HAP-1 (cell line): ENCODE results near the gene CEMP1.

ENCODE experiments used
- DNase-seq, 2 experiments: peaks; one replicate each; pipeline ENCODE4 v3.0.0-alpha.2; 2016 to 2020; ENCODE audit warnings: low spot score in 2 of 2
- H3K27me3 ChIP-seq: fragments of 250-450 bp; sonication (Bioruptor Pico); 2 replicates; pipeline ENCODE4 v1.5.1; 2020; ENCODE audit warnings: low read depth, mild to moderate bottlenecking, moderate library complexity
- H3K36me3 ChIP-seq: fragments of 250-450 bp; sonication (Bioruptor Pico); replicated peaks from 2 replicates; pipeline ENCODE4 v1.5.1; 2020; ENCODE audit warnings: mild to moderate bottlenecking
- H3K4me1 ChIP-seq: fragments of 250-450 bp; sonication (Bioruptor Pico); 2 replicates; pipeline ENCODE4 v1.5.1; 2020; ENCODE audit warnings: mild to moderate bottlenecking
- H3K4me3 ChIP-seq: fragments of 250-450 bp; sonication (Bioruptor Pico); 2 replicates; pipeline ENCODE4 v1.5.1; 2020; ENCODE audit warnings: mild to moderate bottlenecking, moderate library complexity
- H3K9me3 ChIP-seq: fragments of 250-450 bp; sonication (Bioruptor Pico); 2 replicates; pipeline ENCODE4 v1.5.1; 2020; ENCODE audit warnings: mild to moderate bottlenecking, moderate library complexity
- in situ Hi-C: fragments of 300-500 bp; cut with MboI; formaldehyde crosslinking; loops from 3 replicates; pipeline ENCODE4 v1.14.3; 2020; ENCODE audit warnings: low sequenced_read_pairs, inconsistent platforms, mixed read lengths

CEMP1 gene

DNA sequence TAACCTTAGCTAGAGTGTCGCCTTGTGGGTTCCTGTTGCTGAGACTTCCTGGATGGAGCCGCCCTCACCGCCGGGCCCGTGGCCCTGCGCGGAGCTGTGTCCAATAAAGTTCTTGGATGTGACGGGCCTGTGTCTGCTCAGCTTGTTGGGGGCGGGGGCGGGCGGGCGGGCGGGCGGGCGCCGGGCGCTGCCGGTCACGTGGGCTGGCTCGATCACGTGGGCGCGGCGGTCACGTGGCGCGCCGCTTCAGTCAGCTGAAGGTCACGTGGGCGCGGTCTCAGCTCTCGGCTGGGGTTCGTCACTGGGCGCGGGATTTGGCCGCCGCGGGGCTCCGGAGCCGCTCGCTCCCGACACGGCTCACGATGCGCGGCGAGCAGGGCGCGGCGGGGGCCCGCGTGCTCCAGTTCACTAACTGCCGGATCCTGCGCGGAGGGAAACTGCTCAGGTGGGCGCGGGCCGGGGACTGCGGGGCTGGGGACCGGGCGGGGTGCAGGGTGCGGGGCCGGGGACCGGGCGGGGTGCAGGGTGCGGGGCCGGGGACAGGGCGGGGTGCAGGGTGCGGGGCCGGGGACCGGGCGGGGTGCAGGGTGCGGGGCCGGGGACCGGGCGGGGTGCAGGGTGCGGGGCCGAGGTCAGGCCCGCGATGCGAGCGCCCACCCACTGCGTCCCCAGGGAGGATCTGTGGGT lies 11.0 kb downstream of the CEMP1 start, which contains the start of gene AMDHD2:
AMDHD2 (plus strand) TSS at position 275 of the 687 bp plus-strand sequence; CDS start at position 363, 88 bp downstream.
- in situ Hi-C loops: loop anchor here (25.0 kb wide), 1 partner anchor 533 kb away; the partner anchor contains the start of genes GFER, NOXO1 and SYNGR3
- H3K4me1 ChIP-seq: no peaks in the 10 kb centered on the region; the same call in 1 of the 2 replicates
- peak; percentile 80 to 94 for DNase-seq
- peaks cover 29% of the 10 kb centered on the region for H3K36me3 ChIP-seq
- H3K4me3 ChIP-seq: peak within 1 kb of the TSS; percentile 58
- no peaks in the 10 kb centered on the region for H3K27me3 ChIP-seq
- H3K9me3 ChIP-seq: no peaks in the 10 kb centered on the region

- H3K36me3 ChIP-seq: peaks cover 26% of the 10 kb centered on the region
- DNase-seq: no peak
- H3K27me3 ChIP-seq: no peaks in the 10 kb centered on the region
- in situ Hi-C loops: loop anchor here (25.0 kb wide), 1 partner anchor 532 kb away; the partner anchor contains the start of genes GFER, NOXO1 and SYNGR3
- no peaks in the 10 kb centered on the region for H3K9me3 ChIP-seq
- H3K4me1 ChIP-seq: no peaks in the 10 kb centered on the region; the same call in 1 of the 2 replicates
- H3K4me3 ChIP-seq: peak overlapping the region; percentile 58
These were observed 11.5 kb downstream of the CEMP1 start for GRCh38 chr16:2519711-2520080.

DNA sequence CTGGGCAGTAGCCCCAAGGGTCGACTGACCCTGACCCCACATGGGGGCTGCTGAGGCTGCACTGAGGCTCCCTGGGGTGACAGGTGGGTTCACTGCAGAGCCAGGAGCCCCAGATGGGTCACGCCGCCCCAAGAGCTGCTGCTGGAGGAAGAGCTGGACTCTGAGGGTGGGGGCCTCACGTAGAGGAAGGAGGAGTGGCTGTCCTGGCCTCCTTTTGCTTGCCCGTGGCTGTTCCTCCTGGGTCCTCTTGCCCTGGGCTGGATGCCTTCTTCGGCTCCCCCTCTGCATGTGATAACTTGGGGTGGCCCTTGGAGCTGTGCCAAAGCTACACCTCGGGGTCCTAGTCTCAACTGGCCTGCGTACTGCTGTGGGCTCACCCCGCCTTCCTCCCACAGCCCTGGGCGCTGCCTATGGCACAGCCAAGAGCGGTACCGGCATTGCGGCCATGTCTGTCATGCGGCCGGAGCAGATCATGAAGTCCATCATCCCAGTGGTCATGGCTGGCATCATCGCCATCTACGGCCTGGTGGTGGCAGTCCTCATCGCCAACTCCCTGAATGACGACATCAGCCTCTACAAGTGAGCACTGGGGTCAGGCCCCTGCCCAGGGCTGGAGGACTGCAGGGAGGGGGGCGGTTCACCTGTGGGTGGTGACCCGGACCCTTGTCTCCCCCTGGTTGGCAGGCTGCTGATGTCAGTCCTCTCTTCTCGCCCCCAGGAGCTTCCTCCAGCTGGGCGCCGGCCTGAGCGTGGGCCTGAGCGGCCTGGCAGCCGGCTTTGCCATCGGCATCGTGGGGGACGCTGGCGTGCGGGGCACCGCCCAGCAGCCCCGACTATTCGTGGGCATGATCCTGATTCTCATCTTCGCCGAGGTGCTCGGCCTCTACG lies 12.1 kb downstream of the CEMP1 start:
- in situ Hi-C loops: loop anchor here (25.0 kb wide), 1 partner anchor 532 kb away; the partner anchor contains the start of genes GFER, NOXO1 and SYNGR3
- no peaks in the 10 kb centered on the region for H3K27me3 ChIP-seq
- peaks cover 21% of the 10 kb centered on the region for H3K36me3 ChIP-seq
- H3K4me3 ChIP-seq: no peak overlapping the region
- no peaks in the 10 kb centered on the region for H3K9me3 ChIP-seq
- DNase-seq: no peak
- no peaks in the 10 kb centered on the region; the same call in 1 of the 2 replicates for H3K4me1 ChIP-seq

DNA sequence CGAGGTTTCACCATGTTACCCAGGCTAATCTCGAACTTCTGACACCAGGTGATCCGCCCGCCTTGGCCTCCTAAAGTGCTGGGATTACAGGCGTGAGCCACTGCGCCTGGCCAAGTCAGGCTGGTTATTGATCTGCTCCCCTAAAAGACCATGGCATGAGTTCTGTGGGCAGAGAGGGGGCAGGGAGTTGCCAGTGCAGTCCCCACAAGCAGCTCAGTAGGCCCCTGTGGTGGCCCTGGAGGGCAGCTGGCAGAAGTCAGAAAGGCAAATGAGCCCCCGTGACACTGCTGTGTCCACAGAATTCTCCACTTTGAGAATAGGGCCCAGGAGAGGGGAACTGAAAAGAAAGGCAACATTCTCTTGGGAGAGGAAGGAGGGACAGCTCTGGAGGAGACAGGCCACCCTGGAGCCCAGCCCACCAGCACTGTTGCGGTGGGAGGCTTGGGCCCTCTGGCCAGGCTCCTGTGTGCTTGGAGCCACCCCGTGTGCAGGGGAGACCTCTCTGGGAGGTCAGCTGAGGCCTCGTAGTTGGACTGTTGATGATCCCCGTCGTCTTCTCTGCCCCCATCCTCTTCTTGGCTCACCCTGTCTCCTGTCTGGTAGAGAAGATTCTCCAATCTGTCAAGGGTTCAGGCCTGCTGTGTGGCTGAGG lies 13.1 kb downstream of the CEMP1 start:
- DNase-seq: no peak
- in situ Hi-C loops: loop anchor here (25.0 kb wide), 1 partner anchor 531 kb away; the partner anchor contains the start of genes GFER, NOXO1 and SYNGR3
- Histone ChIP-seq H3K9me3 (no peaks in the 10 kb centered on the region), H3K36me3 (peaks cover 12% of the 10 kb centered on the region), H3K4me1 (peaks cover 2% of the 10 kb centered on the region), H3K27me3 (no peaks in the 10 kb centered on the region), H3K4me3 (no peak overlapping the region)

DNA sequence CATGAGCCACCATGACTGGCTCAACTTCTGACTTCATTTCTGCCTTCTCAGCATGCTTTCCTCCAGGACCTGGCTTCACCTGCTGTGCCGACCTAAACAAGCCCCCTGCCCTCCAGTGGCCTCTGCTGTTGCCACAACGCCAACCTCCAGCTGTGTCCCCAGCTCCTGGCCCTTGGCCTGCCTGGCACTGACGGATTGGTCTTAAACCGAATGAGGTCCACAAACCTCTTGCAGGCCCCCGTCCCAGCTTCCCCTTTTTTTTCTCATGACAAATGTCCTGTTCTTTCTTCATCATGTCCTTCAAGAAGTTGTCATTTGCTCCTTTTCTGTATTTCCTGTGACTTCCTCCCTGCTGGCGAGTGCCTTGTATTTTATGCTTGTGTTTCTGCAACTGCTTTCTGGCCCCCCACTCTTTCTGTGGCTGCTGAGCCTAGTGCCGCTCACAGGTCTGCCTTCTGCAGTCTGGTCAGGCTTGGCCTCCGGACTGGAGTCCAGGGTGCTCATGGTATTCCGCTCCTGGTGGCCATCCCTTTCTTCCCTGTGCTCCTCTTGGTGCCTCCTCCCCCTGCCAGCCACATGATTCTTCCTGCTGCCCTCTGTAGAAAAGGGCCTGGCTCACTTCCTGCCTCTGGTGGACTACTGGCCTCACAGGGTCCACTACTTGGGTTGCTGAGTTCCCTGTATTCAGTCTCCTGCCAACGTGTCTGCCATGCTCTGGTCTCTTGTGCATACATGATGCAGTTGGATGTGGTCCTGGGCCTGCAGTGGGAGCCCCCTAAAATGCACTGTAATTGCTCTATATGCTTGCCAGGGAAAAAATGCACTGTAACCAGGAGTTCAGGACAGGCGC lies 14.6 kb downstream of the CEMP1 start:
- Histone ChIP-seq H3K9me3 (no peaks in the 10 kb centered on the region), H3K27me3 (no peaks in the 10 kb centered on the region), H3K4me3 (no peak overlapping the region), H3K4me1 (peaks cover 5% of the 10 kb centered on the region), H3K36me3 (peaks cover 11% of the 10 kb centered on the region)
- no peak for DNase-seq
- in situ Hi-C loops: loop anchor here (25.0 kb wide), 1 partner anchor 529 kb away; the partner anchor contains the start of genes GFER, NOXO1 and SYNGR3

- Histone ChIP-seq H3K27me3 (no peaks in the 10 kb centered on the region), H3K4me1 (peaks cover 5% of the 10 kb centered on the region), H3K4me3 (peak overlapping the region; percentile 89), H3K9me3 (no peaks in the 10 kb centered on the region), H3K36me3 (peaks cover 6% of the 10 kb centered on the region)
- DNase-seq: no peak
- in situ Hi-C loops: loop anchor here (25.0 kb wide), 1 partner anchor 528 kb away; the partner anchor contains the start of genes GFER, NOXO1 and SYNGR3
These were observed 15.9 kb downstream of the CEMP1 start for GRCh38 chr16:2515180-2515851.

- H3K4me3 ChIP-seq: peak overlapping the region; percentile 89
- H3K4me1 ChIP-seq: peaks cover 5% of the 10 kb centered on the region
- in situ Hi-C loops: loop anchor here (25.0 kb wide), 1 partner anchor 527 kb away; the partner anchor contains the start of genes GFER, NOXO1 and SYNGR3
- DNase-seq: no peak
- H3K9me3 ChIP-seq: no peaks in the 10 kb centered on the region
- H3K36me3 ChIP-seq: peaks cover 6% of the 10 kb centered on the region
- H3K27me3 ChIP-seq: no peaks in the 10 kb centered on the region
These were observed 16.7 kb downstream of the CEMP1 start for GRCh38 chr16:2514333-2515179.

DNA sequence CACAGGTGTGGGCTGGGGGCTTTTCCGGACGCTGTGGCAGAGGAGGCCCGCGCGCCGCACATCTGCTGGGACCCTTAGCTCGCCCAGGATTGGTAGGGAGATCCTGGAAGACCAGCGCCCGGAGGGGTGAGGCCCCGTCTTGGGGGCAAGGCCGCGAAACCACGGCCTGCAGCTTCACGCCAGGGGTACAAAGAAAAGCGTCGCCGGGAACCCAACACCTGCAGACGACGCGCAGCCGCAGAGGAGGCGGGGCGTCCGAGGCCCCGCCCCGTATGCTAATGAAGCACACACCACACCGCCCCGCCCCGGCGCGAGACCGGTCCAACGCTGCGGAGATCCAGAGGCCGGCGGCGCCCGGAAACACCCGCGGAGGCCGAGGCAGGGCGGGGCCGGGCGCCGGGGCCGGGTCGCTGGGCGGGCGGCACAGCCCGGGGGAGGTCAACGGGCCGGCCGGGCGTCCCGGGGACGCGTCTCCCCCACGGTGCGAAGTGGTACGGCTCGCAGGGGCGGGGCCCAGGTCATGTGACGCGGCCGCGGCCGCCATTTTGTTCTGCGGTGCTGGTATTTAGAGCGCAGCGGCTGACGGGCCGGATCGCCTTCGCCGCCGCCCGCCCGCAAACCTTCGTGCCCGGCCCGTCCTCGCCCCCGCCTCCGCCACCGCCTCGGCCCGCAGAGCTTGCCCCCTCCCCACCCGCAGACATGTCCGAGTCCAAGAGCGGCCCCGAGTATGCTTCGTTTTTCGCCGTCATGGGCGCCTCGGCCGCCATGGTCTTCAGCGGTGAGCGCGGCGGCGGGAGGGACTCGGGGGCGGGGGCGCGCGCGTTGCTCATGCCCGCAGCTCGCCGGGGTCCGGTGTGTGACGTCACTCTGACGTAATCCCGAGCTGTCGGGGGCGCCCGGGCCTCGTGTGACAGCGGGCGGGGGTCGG lies 17.5 kb downstream of the CEMP1 start, which contains the start of gene ATP6V0C:
ATP6V0C (plus strand) TSS at position 548 of the 928 bp plus-strand sequence; CDS start at position 700, 152 bp downstream.
- in situ Hi-C loops: loop anchor here (25.0 kb wide), 1 partner anchor 526 kb away; the partner anchor contains the start of genes GFER, NOXO1 and SYNGR3
- DNase-seq: peak; percentile 81 to 95
- peaks cover 5% of the 10 kb centered on the region for H3K4me1 ChIP-seq
- H3K4me3 ChIP-seq: peak within 1 kb of the TSS; percentile 89
- no peaks in the 10 kb centered on the region for H3K27me3 ChIP-seq
- H3K36me3 ChIP-seq: no peaks in the 10 kb centered on the region; the same call in 1 of the 2 replicates
- H3K9me3 ChIP-seq: no peaks in the 10 kb centered on the region

- Histone ChIP-seq H3K27me3 (no peaks in the 10 kb centered on the region), H3K36me3 (no peaks in the 10 kb centered on the region; the same call in 1 of the 2 replicates), H3K4me3 (peak overlapping the region; percentile 89), H3K9me3 (no peaks in the 10 kb centered on the region), H3K4me1 (peaks cover 5% of the 10 kb centered on the region)
- in situ Hi-C loops: loop anchor here (25.0 kb wide), 1 partner anchor 526 kb away; the partner anchor contains the start of genes GFER, NOXO1 and SYNGR3
- DNase-seq: no peak
These were observed 18.3 kb downstream of the CEMP1 start for GRCh38 chr16:2512735-2513404.
